Body of pancreas (tissue), 4 donors: ENCODE results near the gene KRT83.

Experiments used
- POLR2A ChIP-seq, 3 donors: fragments of 450-650 bp; IDR thresholded peaks; one replicate each; pipeline ENCODE4 v1.6.1; 2016; ENCODE audit warnings: antibody characterized with exemption in 3 of 3, mild to moderate bottlenecking in 2 of 3
- TF ChIP-seq, protein P1 (sequence below), 7 experiments: fragments of 450-650 bp in 4 of 7; fragments of 200-600 bp in 3 of 7; sonication (generic) in 3 of 7; IDR thresholded peaks; one replicate each; pipeline ENCODE4 v1.5.1; 2016 to 2019; ENCODE audit warnings: antibody characterized with exemption in 7 of 7

DNA sequence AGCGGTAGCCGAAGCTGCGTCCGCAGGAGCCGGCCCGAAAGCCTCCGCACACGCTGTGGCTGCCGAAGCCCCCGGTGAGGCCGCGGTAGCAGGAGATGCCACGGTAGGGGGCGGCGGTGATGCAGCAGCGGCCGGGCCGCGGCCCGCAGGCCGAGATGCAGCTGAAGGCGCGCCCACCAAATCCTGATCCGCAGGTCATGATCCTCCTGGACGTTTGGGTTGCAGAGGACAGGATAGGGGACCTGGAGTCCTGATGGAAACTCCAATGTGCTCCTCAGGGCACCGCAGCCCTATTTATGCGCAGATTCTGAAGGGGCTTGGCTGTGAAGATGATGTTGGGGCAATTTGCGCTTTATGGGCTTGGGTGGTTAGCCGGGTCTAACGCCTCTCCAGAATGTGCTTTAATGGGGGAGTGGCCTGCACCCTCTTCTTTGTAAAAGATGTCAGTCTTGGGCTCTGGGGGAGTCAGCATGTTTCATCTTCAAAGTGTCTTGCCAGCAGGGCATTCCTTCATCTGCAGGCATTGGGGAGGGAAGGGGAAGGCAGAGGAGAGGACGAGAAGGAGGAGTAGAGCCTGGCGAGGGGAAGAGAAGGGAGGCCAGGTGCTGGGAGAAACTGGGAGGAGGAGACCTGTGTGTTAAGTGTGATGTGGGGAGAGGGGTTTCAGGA lies 29.8 kb downstream of the KRT83 start, which contains the start of gene KRT81:
- TF ChIP-seq, protein P1, sequence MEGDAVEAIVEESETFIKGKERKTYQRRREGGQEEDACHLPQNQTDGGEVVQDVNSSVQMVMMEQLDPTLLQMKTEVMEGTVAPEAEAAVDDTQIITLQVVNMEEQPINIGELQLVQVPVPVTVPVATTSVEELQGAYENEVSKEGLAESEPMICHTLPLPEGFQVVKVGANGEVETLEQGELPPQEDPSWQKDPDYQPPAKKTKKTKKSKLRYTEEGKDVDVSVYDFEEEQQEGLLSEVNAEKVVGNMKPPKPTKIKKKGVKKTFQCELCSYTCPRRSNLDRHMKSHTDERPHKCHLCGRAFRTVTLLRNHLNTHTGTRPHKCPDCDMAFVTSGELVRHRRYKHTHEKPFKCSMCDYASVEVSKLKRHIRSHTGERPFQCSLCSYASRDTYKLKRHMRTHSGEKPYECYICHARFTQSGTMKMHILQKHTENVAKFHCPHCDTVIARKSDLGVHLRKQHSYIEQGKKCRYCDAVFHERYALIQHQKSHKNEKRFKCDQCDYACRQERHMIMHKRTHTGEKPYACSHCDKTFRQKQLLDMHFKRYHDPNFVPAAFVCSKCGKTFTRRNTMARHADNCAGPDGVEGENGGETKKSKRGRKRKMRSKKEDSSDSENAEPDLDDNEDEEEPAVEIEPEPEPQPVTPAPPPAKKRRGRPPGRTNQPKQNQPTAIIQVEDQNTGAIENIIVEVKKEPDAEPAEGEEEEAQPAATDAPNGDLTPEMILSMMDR (IDR thresholded peaks at IDR 0.05), result no peak
- TF ChIP-seq POLR2A (IDR thresholded peaks at IDR 0.05), result no peak
